HG02973 (cell line): ENCODE data around the gene NEIL1.
"Not testable (repeated sequence)": the region's sequence is repeated elsewhere in the genome, so short reads cannot be mapped to it uniquely, and the experiment has no call there.

Experiments used
- ATAC-seq: cut with Tn5 transposase; IDR thresholded peaks from one replicate; pipeline ENCODE4 v1.9.1; 2021; ENCODE audit warnings: moderate library complexity; ENCODE audit not compliant: unreplicated experiment

NEIL1 gene

GRCh38 chr15:75371901-75372688, 25.3 kb downstream of the NEIL1 start:
- no peak for ATAC-seq

GRCh38 chr15:75380773-75381172, 33.9 kb downstream of the NEIL1 start:
- no peak for ATAC-seq

DNA sequence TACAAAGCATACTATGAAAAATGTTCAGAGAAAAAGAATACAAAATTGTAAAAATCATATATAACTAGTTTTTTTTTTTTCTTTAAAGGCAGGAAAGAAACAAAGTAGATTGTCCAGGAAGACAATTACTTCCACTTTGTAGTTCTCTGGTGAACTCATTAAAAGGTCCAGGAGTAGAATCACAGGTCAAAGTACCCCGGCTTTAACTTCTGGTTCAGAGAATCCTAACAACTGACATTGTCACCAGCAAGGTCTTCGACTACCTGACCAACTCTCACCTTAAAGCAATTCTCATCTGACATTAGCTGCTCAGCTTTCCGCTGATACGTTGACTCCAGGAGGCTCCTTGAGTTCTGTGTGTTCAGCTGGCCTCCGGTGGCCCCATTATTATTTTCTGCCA, 37.1 kb downstream of the NEIL1 start:
- ATAC-seq, result not testable (repeated sequence)

DNA sequence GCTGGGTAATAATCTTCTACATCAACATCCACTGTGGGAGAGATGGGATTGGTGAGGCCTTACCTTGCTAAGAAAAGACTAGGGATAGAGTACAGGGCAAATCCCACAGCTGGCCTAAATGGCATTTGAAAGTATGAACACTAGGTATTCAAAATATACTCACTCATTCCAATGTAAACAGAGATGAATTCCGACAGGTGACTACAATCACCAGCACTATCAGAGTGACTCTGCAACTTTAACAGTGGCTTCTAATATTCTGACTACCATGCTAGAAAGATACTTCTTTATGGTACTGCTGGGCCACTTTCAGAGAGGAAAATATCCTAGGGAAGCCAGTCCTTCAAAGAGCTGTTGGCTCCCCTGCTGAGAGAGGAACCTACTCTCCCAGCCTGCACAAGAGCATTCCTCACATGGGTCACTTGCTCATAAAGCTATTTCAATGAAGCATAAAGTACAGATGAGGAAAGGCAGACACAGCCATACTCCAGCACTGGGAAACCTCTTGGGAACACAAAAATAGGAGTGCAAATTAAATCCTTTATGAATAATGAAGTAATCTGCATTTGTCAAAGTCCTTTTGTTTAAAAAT, 43.0 kb downstream of the NEIL1 start:
- ATAC-seq, result no peak

DNA sequence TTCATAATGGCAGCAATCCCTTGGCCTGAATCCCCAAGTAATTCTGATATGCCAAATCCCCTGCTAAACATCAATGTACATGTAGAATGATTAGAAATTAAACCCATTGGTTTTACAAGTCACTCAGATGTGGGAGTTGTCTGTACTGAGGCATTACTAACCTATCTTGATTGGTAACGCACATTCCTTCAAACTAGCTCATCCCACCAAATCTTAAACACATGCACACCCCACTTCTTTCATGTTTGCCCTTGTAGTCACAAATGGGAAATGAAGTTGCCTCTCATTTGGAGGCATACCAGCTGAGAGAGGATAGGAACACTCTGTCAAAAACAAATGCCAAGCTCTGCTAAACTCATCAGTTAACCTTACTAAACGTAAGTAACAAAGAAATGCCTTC, 50.7 kb downstream of the NEIL1 start:
- no peak for ATAC-seq

GRCh38 chr15:75403892-75404291, 57.1 kb downstream of the NEIL1 start:
- no peak for ATAC-seq
